Kidney glomerular epithelial cell (primary cell): ENCODE results near the gene TEKTIP1.
"Not testable (repeated sequence)": the region's sequence is repeated elsewhere in the genome, so short reads cannot be mapped to it uniquely, and the experiment has no call there.

Experiments used
- DNase-seq: peaks from one replicate; lab custom pipeline; 2025; lab: John Stamatoyannopoulos, UW

TEKTIP1 gene

GRCh38 chr19:3507371-3508120 lies 31.4 kb upstream of the TEKTIP1 start:
- peak; percentile 5 for DNase-seq

DNA sequence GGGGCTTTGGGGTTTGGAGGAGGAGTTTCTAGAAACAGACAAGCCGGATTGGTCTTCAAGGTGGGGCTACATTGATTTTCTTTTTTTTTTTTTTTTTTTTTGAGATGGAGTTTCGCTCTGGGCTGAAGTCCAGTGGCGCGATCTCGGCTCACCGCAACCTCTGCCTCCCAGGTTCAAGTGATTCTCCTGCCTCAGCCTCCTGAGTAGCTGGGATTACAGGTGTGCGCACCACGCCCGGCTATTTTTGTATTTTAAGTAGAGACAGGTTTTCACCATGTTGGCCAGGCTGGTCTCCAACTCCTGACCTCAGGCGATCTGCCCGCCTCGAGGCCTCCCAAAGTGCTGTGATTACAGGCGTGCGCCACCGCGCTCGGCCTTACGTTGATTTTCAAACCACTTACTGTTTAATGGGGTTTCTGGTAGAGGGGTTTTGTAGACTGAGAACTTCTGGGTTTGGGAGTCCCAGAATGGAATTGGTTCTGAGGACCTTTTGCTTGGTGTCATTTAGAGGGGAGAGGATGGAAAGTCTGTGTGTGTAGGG lies 30.8 kb upstream of the TEKTIP1 start:
- DNase-seq, result not testable (repeated sequence)

GRCh38 chr19:3508771-3509535 lies 30.0 kb upstream of the TEKTIP1 start:
- DNase-seq, result no peak

GRCh38 chr19:3509566-3509989 lies 29.4 kb upstream of the TEKTIP1 start:
- DNase-seq, result no peak

- no peak for DNase-seq
Observed at GRCh38 chr19:3510727-3511126, 28.2 kb upstream of the TEKTIP1 start.

DNA sequence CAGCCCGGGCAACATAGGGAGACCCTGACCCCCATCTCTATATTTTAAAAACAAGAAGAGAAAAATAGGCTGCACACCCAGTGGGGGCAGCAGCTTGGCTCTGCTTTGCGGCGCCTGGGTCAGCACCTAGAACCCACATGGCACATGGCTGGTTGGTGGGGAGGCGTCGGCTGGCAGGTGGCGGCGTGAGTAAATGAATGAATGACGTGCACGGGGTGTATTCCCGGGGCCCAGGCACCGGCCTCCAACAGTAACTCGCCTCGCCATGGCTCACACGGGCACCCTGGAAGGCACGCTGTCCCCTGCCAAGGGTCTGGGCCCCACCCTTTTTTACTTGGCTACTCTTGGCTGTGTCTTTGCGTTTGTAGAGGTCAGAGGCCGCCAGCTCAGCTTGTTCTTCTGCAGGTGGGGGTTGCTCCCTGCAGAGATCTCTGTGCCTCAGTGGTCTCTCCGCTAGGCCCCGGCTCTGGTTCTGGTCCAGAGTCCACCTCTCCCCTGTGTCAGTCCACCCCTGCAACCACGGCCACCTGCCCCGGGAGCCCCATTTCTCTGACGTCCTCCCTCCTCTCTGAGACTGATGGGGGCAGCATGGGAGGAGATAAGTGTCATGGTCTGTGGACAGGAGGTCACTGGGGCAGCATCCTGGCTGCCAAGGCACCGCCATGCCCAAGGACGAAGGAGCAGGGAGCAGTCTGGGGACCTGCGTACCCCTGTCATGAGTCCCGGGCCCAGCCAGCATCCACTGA lies 27.3 kb upstream of the TEKTIP1 start:
- DNase-seq, result no peak

DNA sequence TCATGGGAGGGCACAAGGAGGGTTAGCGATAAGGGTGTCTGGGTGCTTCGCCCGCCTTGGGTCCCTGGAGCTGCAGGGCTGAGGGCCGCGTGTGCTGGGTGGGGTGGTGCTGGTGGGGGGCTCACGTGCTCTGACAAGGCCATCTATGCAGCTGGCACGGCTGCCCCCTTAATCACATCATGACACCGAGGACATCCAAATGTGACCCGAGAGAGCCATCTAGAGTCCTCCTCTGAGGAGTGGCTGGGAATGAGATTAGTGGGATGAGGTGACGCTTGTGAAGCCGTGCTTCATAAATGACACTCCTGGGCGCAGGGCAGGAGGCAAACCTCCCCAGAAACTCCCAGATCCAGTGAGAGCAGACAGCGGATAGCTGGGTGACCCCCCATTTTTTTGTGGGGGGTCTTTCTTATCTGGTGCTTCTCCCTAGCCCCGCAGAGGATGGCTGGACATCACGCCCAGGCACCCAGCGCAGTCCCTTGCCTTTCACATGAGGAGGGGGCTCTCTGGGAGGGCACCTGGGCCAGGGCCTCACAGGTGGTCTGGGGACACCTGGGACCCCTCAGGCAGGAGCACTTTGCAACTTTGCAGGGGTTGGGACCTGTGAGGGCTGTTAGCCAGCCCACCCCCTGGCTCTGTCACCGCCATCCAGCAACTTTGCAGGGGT lies 26.3 kb upstream of the TEKTIP1 start:
- no peak for DNase-seq

DNA sequence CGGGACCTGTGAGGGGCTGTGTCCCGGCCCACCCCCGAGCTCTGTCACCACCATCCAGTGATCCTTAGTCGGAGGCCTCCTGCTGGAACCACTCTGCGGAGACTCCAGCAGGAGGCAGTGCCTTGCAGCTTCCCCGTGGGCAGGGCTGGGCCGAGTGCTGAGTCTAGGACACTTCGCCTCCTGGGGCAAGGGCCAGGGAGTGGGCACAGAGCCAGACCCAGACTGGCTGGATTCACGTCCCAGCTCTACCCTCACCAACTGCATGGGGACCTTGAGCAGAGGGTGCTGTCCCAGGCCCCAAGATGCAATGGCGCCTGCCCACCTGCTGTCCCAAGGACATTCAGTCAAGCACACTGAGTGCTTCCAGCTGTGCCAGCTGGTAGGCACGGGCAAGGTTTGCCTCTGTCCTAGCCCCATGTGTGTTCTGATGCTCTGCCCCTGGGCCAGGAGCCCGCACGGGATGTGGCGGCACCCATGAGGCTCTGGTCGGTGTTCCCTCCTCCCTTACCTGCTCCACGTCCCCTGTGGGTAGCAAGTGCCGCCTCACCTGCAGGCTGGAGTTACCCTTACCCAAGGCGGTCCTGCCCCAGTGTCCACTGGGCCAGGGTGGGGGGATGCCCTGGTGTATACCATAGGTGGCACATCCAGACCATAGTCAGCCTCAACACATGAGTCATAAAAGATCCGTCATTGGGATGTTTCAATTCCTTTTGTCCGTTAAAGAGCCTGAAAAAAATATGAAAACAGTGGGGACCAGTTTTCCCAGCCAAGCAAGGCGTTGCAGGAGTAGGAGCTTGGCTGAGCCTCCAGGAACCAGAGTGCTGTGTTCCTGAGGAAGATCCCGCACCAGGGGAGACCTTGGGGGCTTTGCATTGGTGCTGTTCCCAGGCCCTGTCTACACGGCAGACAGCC lies 25.5 kb upstream of the TEKTIP1 start:
- no peak for DNase-seq

- no peak for DNase-seq
Observed at GRCh38 chr19:3514930-3515329, 24.0 kb upstream of the TEKTIP1 start.

DNA sequence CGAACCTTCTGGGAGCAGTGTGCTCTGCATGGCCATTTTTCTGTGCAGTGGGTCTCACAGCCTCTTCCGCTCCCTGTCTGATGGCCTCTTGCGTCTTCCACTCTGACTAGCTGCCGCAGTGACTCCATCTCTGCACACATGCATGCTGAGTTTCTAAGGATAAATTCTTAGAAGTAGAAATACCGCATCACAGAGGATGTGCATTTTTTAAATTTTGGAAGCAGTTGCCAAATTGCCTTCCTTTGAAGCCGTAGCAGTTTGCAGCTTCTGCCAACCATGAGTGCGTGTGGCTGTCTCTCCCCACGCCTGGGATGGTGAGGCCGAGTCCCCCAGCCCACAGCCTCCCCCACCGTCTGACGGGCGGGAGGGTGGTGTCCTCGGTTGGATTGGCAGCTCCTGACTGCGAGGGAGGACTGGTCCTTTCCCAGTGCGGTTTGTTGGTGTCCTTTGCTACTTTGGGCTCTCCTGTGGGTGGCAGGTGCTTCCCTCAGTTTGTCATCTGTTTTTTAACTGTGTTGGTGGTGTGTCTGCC lies 23.0 kb upstream of the TEKTIP1 start:
- no peak for DNase-seq

GRCh38 chr19:3516675-3517207 lies 22.2 kb upstream of the TEKTIP1 start:
- DNase-seq, result no peak

DNA sequence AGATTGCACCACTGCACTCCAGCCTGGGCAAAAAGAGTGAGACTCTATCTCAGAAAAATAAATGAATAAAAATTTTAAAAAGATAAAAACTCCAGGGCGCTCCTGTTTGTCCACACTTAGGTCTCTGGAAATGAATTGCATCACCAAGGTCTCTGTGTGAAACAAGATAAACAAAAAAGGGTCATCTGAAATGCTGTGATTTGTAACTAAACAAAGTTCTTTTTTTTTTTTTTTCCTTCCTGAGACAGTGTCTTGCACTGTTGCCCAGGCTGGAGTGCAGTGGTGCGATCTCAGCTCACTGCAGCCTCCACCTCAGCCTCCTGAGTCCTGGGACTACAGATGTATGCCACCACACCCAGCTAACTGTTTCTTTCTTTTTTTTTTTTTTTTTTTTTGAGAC lies 21.3 kb upstream of the TEKTIP1 start:
- no peak for DNase-seq

GRCh38 chr19:3518255-3518654 lies 20.7 kb upstream of the TEKTIP1 start:
- no peak for DNase-seq

GRCh38 chr19:3518659-3519058 lies 20.3 kb upstream of the TEKTIP1 start:
- peak; percentile 37 for DNase-seq

- DNase-seq, result no peak
Observed at GRCh38 chr19:3519126-3519525, 19.8 kb upstream of the TEKTIP1 start.

DNA sequence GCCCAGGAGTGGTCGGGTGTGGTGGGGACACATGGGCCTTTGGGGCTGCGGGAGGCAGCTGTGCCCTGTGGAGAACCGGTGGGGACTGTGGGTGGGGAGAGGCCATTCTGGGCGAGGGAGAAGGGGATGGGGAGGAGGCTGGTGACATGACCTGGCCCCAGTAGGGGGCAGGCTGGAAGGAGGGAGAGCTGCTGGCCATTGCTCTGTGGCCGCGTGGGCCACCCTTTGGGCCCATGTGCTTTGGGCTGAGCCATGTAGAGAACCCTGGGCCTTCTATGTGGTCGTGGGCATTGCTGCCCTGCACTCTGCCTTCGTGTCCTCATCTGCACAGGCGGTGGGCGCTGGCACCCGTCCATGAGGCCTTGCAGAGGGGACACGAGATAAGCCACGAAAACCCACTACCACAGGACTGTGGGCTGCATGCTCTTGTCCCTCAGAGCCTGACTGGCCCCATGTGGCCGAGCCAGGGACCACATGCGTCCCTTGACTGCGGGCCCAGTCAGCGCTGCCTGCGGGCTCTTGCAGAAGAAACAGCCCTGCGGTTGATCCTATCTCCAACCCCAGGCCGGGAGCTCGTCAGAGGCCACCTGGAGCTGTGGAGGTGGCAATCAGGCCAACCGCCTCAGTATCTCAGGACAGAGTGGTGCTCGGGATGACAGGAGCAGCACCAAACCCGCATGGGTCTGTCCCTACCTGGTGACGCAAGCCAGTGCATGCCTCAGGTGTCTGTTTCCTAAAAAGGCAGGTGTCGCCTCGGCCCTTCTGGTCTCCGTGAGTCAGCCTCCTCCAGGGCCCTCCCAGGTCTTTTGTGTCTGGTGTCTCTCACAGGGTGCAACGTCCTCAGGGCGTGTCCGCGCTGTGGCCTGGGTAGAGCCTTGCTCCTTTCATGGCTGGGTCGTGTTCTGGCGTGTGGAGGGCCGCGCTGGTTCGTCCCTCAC lies 18.5 kb upstream of the TEKTIP1 start:
- DNase-seq, result no peak

- DNase-seq, result no peak
Observed at GRCh38 chr19:3521104-3521445, 17.9 kb upstream of the TEKTIP1 start.

DNA sequence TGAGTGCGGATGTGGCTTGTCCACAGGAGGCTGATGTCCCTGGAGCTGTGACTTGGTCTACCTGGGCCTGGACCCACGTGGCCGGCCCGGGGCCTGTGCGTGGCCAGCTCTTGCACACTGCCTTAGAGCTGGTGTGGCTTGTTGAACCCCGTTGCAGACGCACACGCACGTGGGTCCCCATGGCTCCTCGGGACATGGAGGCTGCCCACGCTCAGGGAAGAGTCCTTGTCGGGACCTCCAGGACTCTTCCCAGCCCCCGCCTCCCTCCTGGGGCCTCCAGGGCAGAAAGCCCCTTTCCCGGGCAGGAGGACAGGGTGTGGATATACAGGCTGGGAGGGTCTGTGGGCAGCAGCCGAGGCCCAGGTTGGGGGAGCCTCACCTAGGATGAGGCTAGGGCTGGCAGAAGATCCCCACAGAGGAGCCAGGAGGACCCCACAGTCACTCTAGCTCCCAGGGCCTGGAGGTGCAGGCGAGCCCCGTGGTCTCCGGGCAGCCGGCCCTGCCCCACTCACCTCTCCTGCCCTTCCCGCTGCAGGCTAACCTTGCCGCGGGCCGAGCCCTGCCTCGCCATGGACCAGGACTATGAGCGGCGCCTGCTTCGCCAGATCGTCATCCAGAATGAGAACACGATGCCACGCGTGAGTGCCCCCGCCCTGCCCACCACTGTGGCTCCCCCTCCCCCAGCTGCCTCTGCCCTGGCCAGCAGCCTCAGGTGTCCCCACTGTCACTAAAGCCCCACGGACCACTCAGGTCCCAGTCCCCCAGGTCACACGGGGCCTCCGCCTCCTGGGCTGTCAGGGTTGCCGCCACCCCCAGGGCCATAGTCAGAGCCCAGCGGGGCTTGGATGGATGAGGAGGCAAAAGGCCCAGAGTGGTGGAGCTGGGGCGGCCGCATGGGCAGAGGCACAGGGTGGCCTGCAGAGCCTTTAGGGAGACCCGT lies 16.3 kb upstream of the TEKTIP1 start:
- DNase-seq, result no peak
